ENCODE data around the gene CCNI2. TPM values are rescaled to one million over a fixed set of nuclear protein-coding genes. Genes with fewer than 3 reads are reported as not detected.

The CCNI2 gene, protein sequence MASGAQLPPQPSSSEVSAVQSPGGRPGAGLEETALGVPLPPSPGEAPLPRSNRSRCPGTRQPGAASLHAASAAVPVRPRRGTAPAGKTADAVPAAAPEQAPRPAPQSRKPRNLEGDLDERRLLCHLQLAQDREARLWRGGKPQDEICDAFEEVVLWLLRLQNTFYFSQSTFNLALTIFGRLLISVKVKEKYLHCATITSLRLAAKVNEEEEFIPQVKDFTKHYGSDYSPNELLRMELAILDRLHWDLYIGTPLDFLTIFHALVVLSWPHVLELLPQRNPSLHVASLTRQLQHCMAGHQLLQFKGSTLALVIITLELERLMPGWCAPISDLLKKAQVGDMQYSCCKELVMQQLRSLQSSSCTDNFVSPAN
- total RNA-seq (2013; cell fraction: nucleolus; rRNA removed) = 49.3 and 50.2 TPM in 2 replicates
- total RNA-seq (2014; rRNA removed) (3.4 and 4.4 TPM in 2 replicates), total RNA-seq (2014; rRNA removed; fragmentation: Illumina TruSeq; extraction: Trizol) (2.2 and 3.1 TPM in 2 replicates), total RNA-seq (2021) (3.4 and 4.8 TPM in 2 replicates), polyA plus RNA-seq (2011; rRNA removed) (1.8 and 2.2 TPM in 2 replicates), polyA plus RNA-seq (2014; fragmentation: Illumina TruSeq; extraction: Trizol) (0.97 and 2.9 TPM in 2 replicates), polyA plus RNA-seq (2014; fragmentation: Nextera tagmentation; extraction: Ambion mirVana) (1 to 10 TPM; 3.1 to 8.0 TPM), polyA plus RNA-seq (2014; rRNA removed) (2.9 and 4.6 TPM in 2 replicates), polyA plus RNA-seq (2016; fragmentation: Nextera tagmentation; extraction: Ambion mirVana) (1 to 10 TPM; 2.7 to 3.6 TPM), polyA minus RNA-seq (2011; rRNA and poly(A)+ RNA removed) (1.8 and 3.7 TPM in 2 replicates), Bru-seq, nascent RNA (percentile 86 among the genes with signal in this experiment), BruChase-seq, experiment 1, labeled RNA remaining after a 6-hour chase (percentile 58 among the genes with signal in this experiment), BruChase-seq, experiment 2, labeled RNA remaining after a 2-hour chase (percentile 58 among the genes with signal in this experiment)
- polyA plus RNA-seq (2011; ENCODE audit: low read depth) = 7.3 TPM
- 1.3 and 1.4 TPM in 2 replicates for polyA plus RNA-seq (2011; cell fraction: cytosol; rRNA removed)
- 5.0 and 10.1 TPM in 2 replicates for polyA plus RNA-seq (2011; cell fraction: nucleus; rRNA removed)
- polyA plus RNA-seq (2012) = 5.1 and 11.5 TPM in 2 replicates
- polyA minus RNA-seq (2011; cell fraction: cytosol; rRNA and poly(A)+ RNA removed) = 0.67 TPM in 1 of 2 replicates, not detected in the other
- 5.2 and 7.3 TPM in 2 replicates for polyA minus RNA-seq (2011; cell fraction: nucleus; rRNA and poly(A)+ RNA removed)
- long read RNA-seq, experiment 1, partial matches to known transcripts = 0 of 1 reads
- long read RNA-seq, experiment 1, other reads (novel, unspliced or antisense) = 1 of 1 reads
- long read RNA-seq, experiment 2, partial matches to known transcripts = 1 of 2 reads
- long read RNA-seq, experiment 2, other reads (novel, unspliced or antisense) = 1 of 2 reads

DNA sequence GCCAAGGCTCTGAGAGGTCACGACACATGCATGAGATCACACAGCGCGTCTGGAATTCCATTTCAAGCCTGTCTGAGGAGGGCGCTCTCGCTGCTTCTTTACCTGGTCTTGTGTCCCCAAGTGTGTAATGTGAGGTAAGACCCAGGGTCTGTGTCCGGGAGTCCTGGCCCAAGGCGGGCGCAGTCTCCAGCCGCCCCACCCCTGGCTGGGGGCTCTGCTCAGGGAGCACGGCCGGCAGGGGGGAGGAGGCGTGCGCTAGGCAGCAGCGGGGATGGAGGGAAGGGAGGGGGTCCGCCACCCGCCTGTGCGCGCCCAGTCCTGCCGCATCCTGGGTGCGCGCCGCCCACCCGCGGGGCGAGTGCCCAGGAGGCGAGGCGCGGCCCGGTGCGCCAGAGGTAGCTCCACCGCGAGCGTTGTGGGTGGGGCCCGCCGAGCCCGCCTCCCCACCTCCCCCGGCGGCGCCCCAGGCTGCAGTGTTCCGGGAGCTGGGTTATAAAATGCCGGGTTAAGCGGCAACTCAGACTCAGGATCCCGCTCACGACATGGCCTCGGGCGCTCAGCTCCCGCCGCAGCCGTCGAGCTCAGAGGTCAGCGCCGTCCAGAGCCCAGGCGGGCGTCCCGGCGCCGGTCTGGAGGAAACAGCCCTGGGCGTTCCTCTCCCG lies at the start of gene CCNI2:
Gene CCNI2, plus strand, starts transcription at position 473 of the 662 bp plus-strand sequence. Its CDS starts 70 bp downstream, at position 543.
- Histone ChIP-seq H3K9me3 (replicated peaks; ENCODE audit: control insufficient read depth, insufficient read depth, low read length) (no peaks in the 10 kb centered on the region; the same call in 2 of the 3 replicates), H3K4me3 (peak within 1 kb of the TSS; percentile 72), H3K27ac (ENCODE audit: control insufficient read depth, insufficient read depth) (no peak within 1 kb of the TSS), H4K20me1 (ENCODE audit: control insufficient read depth, insufficient read depth) (no peaks in the 10 kb centered on the region), H3K27me3 (replicated peaks in 1 of 2; ENCODE audit: control insufficient read depth in 2 of 2, insufficient read depth in 2 of 2, low read length in 1 of 2) (no peaks in the 10 kb centered on the region), H3K79me2 (ENCODE audit: control insufficient read depth, insufficient read depth, low read length) (no peaks in the 10 kb centered on the region; the same call in 1 of the 2 replicates), H3K4me2 (ENCODE audit: control insufficient read depth, insufficient read depth) (peak within 1 kb of the TSS; percentile 99), H2AFZ (ENCODE audit: control insufficient read depth, low read depth, low read length) (peak within 1 kb of the TSS; percentile 89), H3K36me3 (ENCODE audit: control insufficient read depth in 2 of 2, insufficient read depth in 2 of 2, low read length in 1 of 2) (no peaks in the 10 kb centered on the region), H3K4me1 (ENCODE audit: control insufficient read depth, insufficient read depth, low read length) (peaks cover 23% of the 10 kb centered on the region), H3K9ac (ENCODE audit: control insufficient read depth, insufficient read depth, low read length) (peak within 1 kb of the TSS; percentile 53)
- DNase-seq (ENCODE audit: low read depth, low spot score) = no peak
- RAD21 ChIA-PET (ENCODE audit: unreplicated experiment) = interaction anchor here (0.9 to 10.5 kb wide), 18 partner anchors 10 to 242 kb away, joined by 3 to 127 read pairs (median 5); partner anchors contain the start of genes IL13, KIF3A, SEPTIN8 and SOWAHA
- WGBS (ENCODE audit: insufficient coverage, insufficient replicate concordance, low lambda C conversion rate, missing lambda C conversion rate) = 4% methylated on average over 57 of the region's 59 CpGs
- POLR2A ChIA-PET = interaction anchor here (0.7 to 6.6 kb wide), 11 partner anchors 10 to 221 kb away, joined by 3 to 40 read pairs (median 4); partner anchors contain the start of genes AFF4, KIF3A, RAD50 and SEPTIN8
- SMC1A ChIA-PET (ENCODE audit: uncharacterized antibody, unreplicated experiment) = interaction anchor here (0.6 to 11.1 kb wide), 19 partner anchors 7 to 226 kb away, joined by 3 to 88 read pairs (median 5); partner anchors contain the start of genes IL4, KIF3A and SEPTIN8
- intact Hi-C loops (cut with micrococcal nuclease; ENCODE audit: unreplicated experiment) = no loop called here
- BruUV-seq (replicated peaks) = no TSS peak
- peak; percentile 71 for ATAC-seq
- CTCF ChIA-PET = interaction anchor here (0.7 to 5.5 kb wide), 22 partner anchors 8 to 239 kb away, joined by 3 to 54 read pairs (median 4); partner anchors contain the start of gene KIF3A
- FAIRE-seq = no peak
- in situ Hi-C loops (cut with MboI) = no loop called here
- TF ChIP-seq ATF7 (IDR thresholded peaks at IDR 0.05; ENCODE audit: low read depth) (peak; percentile 59), POLR2A (IDR thresholded peaks at IDR 0.05; ENCODE audit: low read depth, low read length) (peak; percentile 67), RBBP5 (conservative IDR thresholded peaks at IDR 0.05) (no peak), GATAD2B (conservative IDR thresholded peaks at IDR 0.05; ENCODE audit: low read depth) (peak; percentile 20), ZSCAN29 (IDR thresholded peaks at IDR 0.05) (0 out of 2 replicates have a peak, but pooled peaks have one; percentile 26), EGR1 (IDR thresholded peaks at IDR 0.05; ENCODE audit: borderline replicate concordance in 1 of 2, low read depth in 2 of 2, low read length in 2 of 2) (peak in 1 of 2 experiments; percentile 13; a peak in 1 of 3 replicates), SP1 (IDR thresholded peaks at IDR 0.05; ENCODE audit: low read depth, low read length) (no peak), NR2F1 (conservative IDR thresholded peaks at IDR 0.05) (peak; percentile 35; the same call in 1 of the 2 replicates), IKZF1 (conservative IDR thresholded peaks at IDR 0.05) (peak; percentile 90; the same call in 1 of the 2 replicates), YY1 (IDR thresholded peaks at IDR 0.05; ENCODE audit: low read depth, low read length) (peak; percentile 66; the same call in 1 of the 2 replicates)
- TF ChIP-seq, protein P1, sequence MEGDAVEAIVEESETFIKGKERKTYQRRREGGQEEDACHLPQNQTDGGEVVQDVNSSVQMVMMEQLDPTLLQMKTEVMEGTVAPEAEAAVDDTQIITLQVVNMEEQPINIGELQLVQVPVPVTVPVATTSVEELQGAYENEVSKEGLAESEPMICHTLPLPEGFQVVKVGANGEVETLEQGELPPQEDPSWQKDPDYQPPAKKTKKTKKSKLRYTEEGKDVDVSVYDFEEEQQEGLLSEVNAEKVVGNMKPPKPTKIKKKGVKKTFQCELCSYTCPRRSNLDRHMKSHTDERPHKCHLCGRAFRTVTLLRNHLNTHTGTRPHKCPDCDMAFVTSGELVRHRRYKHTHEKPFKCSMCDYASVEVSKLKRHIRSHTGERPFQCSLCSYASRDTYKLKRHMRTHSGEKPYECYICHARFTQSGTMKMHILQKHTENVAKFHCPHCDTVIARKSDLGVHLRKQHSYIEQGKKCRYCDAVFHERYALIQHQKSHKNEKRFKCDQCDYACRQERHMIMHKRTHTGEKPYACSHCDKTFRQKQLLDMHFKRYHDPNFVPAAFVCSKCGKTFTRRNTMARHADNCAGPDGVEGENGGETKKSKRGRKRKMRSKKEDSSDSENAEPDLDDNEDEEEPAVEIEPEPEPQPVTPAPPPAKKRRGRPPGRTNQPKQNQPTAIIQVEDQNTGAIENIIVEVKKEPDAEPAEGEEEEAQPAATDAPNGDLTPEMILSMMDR (IDR thresholded peaks at IDR 0.05 in 2 of 3, conservative IDR thresholded peaks at IDR 0.05 in 1 of 3; ENCODE audit: control insufficient read depth in 2 of 3, extremely low read depth in 1 of 3, insufficient read depth in 1 of 3, low read depth in 3 of 3, low read length in 3 of 3) = peak; percentile 47 to 56 (median 53)
- TF ChIP-seq, protein P2, sequence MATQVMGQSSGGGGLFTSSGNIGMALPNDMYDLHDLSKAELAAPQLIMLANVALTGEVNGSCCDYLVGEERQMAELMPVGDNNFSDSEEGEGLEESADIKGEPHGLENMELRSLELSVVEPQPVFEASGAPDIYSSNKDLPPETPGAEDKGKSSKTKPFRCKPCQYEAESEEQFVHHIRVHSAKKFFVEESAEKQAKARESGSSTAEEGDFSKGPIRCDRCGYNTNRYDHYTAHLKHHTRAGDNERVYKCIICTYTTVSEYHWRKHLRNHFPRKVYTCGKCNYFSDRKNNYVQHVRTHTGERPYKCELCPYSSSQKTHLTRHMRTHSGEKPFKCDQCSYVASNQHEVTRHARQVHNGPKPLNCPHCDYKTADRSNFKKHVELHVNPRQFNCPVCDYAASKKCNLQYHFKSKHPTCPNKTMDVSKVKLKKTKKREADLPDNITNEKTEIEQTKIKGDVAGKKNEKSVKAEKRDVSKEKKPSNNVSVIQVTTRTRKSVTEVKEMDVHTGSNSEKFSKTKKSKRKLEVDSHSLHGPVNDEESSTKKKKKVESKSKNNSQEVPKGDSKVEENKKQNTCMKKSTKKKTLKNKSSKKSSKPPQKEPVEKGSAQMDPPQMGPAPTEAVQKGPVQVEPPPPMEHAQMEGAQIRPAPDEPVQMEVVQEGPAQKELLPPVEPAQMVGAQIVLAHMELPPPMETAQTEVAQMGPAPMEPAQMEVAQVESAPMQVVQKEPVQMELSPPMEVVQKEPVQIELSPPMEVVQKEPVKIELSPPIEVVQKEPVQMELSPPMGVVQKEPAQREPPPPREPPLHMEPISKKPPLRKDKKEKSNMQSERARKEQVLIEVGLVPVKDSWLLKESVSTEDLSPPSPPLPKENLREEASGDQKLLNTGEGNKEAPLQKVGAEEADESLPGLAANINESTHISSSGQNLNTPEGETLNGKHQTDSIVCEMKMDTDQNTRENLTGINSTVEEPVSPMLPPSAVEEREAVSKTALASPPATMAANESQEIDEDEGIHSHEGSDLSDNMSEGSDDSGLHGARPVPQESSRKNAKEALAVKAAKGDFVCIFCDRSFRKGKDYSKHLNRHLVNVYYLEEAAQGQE (IDR thresholded peaks at IDR 0.05; ENCODE audit: low read depth, low read length) = no peak
